K562 (cell line): ENCODE data around the gene MIDN. TPM values are rescaled to one million over a fixed set of nuclear protein-coding genes. Genes with fewer than 3 reads are reported as not detected.

Experiments used
- ARNT ChIP-seq, 2 experiments: fragments of 450-650 bp; IDR thresholded peaks; 2 replicates each; pipeline ENCODE4 v1.6.1; 2016; ENCODE audit warnings: mild to moderate bottlenecking in 1 of 2
- ASH1L ChIP-seq: fragments of 450-650 bp; IDR thresholded peaks from 2 replicates; pipeline ENCODE4 v1.6.1; 2018; ENCODE audit warnings: borderline replicate concordance, mild to moderate bottlenecking, low read depth; ENCODE audit not compliant: partially characterized antibody
- ATF7 ChIP-seq: fragments of 450-650 bp; IDR thresholded peaks from 2 replicates; pipeline ENCODE4 v1.7.1; 2014; ENCODE audit warnings: mild to moderate bottlenecking, moderate library complexity
- BMI1 ChIP-seq: fragments of 150-350 bp; IDR thresholded peaks from 2 replicates; pipeline ENCODE4 v1.6.1; 2014; ENCODE audit warnings: low read length
- CREM ChIP-seq: IDR thresholded peaks from 2 replicates; pipeline ENCODE4 v1.6.1; 2014; ENCODE audit warnings: antibody characterized with exemption, low read depth
- EGR1 ChIP-seq: fragments of 450-650 bp; conservative IDR thresholded peaks from 2 replicates; pipeline ENCODE4 v1.6.1; 2017; ENCODE audit warnings: mild to moderate bottlenecking
- GABPB2 ChIP-seq: fragments of 250-450 bp; sonication (Bioruptor Pico); conservative IDR thresholded peaks from 2 replicates; pipeline ENCODE4 v1.5.1; 2021; ENCODE audit warnings: mild to moderate bottlenecking
- HMG20B ChIP-seq: fragments of 250-450 bp; sonication (Bioruptor Pico); IDR thresholded peaks from 2 replicates; pipeline ENCODE4 v1.5.0; 2021; ENCODE audit warnings: mild to moderate bottlenecking
- HMGXB4 ChIP-seq: sonication (generic); formaldehyde crosslinking; IDR thresholded peaks from 2 replicates; pipeline ENCODE4 v1.8.1; 2023; ENCODE audit warnings: mild to moderate bottlenecking, missing genetic modification reagents
- ILK ChIP-seq: fragments of 450-650 bp; IDR thresholded peaks from 2 replicates; pipeline ENCODE4 v1.6.1; 2016; ENCODE audit warnings: missing genetic modification characterization, low read depth, mild to moderate bottlenecking, missing compliant biosample characterization, moderate library complexity, borderline replicate concordance
- JUN ChIP-seq, 2 experiments: sonication (generic) in 1 of 2; formaldehyde crosslinking in 1 of 2; IDR thresholded peaks; 2 replicates each; pipeline versions ENCODE4 v1.6.1 to v1.8.0; 2012 to 2022; ENCODE audit warnings: borderline replicate concordance in 2 of 2, mild to moderate bottlenecking in 2 of 2, improper control_type of control experiment in 1 of 2, low read depth in 1 of 2, low read length in 1 of 2, missing genetic modification reagents in 1 of 2
- MAZ ChIP-seq, 2 experiments: fragments of 450-650 bp in 1 of 2; sonication (generic) in 1 of 2; formaldehyde crosslinking; IDR thresholded peaks in 1 of 2; conservative IDR thresholded peaks in 1 of 2; 2 replicates each; pipeline versions ENCODE4 v1.4.0 to v1.5.0; 2020; ENCODE audit warnings: mild to moderate bottlenecking in 1 of 2, missing genetic modification reagents in 1 of 2
- MYBL2 ChIP-seq, 2 experiments: fragments of 450-650 bp in 1 of 2; sonication (generic) in 1 of 2; formaldehyde crosslinking in 1 of 2; IDR thresholded peaks; 2 replicates each; pipeline versions ENCODE4 v1.6.1 to v1.8.1; 2017 to 2022; ENCODE audit warnings: borderline replicate concordance in 1 of 2, inconsistent platforms in 1 of 2, low read depth in 1 of 2, mild to moderate bottlenecking in 1 of 2, missing genetic modification reagents in 1 of 2, moderate library complexity in 1 of 2
- PPARD ChIP-seq: fragments of 250-450 bp; sonication (Bioruptor Pico); IDR thresholded peaks from 2 replicates; pipeline ENCODE4 v1.8.0; 2022; ENCODE audit warnings: inconsistent platforms, mild to moderate bottlenecking, moderate library complexity
- SMARCA4 ChIP-seq: fragments of 450-650 bp; IDR thresholded peaks from 2 replicates; pipeline ENCODE4 v1.6.1; 2016
- TSC22D4 ChIP-seq: fragments of 450-650 bp; IDR thresholded peaks from 2 replicates; pipeline ENCODE4 v1.6.1; 2016; ENCODE audit warnings: missing genetic modification characterization, missing biosample characterization, control low read depth
- TSHZ1 ChIP-seq: fragments of 250-450 bp; sonication (Bioruptor Pico); IDR thresholded peaks from 2 replicates; pipeline ENCODE4 v1.4.0; 2020; ENCODE audit warnings: mild to moderate bottlenecking, moderate library complexity
- ZC3H4 ChIP-seq: sonication (generic); formaldehyde crosslinking; IDR thresholded peaks from 2 replicates; pipeline ENCODE4 v1.9.0; 2021; ENCODE audit warnings: missing genetic modification reagents, borderline replicate concordance
- ZNF121 ChIP-seq: sonication (generic); formaldehyde crosslinking; conservative IDR thresholded peaks from 2 replicates; pipeline ENCODE4 v1.8.0; 2022; ENCODE audit warnings: missing genetic modification reagents
- ZNF24 ChIP-seq: fragments of 450-650 bp; IDR thresholded peaks from 2 replicates; pipeline ENCODE4 v1.6.1; 2016
- ZNF280A ChIP-seq: fragments of 450-650 bp; IDR thresholded peaks from 2 replicates; pipeline ENCODE4 v1.6.1; 2018; ENCODE audit warnings: mild to moderate bottlenecking, low read depth; ENCODE audit not compliant: partially characterized antibody
- ZNF347 ChIP-seq: fragments of 450-650 bp; formaldehyde crosslinking; IDR thresholded peaks from 2 replicates; pipeline ENCODE4 v1.4.0; 2020; ENCODE audit warnings: low read depth, mild to moderate bottlenecking, moderate library complexity
- polyA plus RNA-seq, 8 experiments: library from polyadenylated mRNA; depleted of rRNA in 4 of 8; stranded (reverse) in 5 of 8; unstranded in 3 of 8; fragments of >200 nt; fragmentation: Nextera tagmentation in 2 of 8; fragmentation: Illumina TruSeq in 1 of 8; extraction: Ambion mirVana in 2 of 8; extraction: Trizol in 1 of 8; gene quantifications; 2 replicates each; pipeline versions ENCODE4 v1.2.1 to v1.2.3, GENCODE V29; 2011 to 2014; ENCODE audit warnings: inconsistent platforms in 1 of 8, missing spikeins in 1 of 8
- total RNA-seq, 7 experiments: library from RNA; depleted of rRNA in 6 of 7; stranded (reverse); fragments of >200 nt in 6 of 7; fragmentation: Illumina TruSeq in 2 of 7; extraction: Trizol in 2 of 7; gene quantifications; 2 replicates each; pipeline versions ENCODE4 v1.2.1 to v1.2.3, GENCODE V29; 2011 to 2021; ENCODE audit warnings: low replicate concordance in 1 of 7

MIDN gene
- total and polyA plus RNA-seq, 9 of the 15 experiments (the other 6 are each of a cell fraction or from before 2014, with no cell fraction given), result 0.17 to 120 (median 10.1) TPM

GRCh38 chr19:1260749-1261537 is 12.6 kb downstream of the MIDN start (continued):
- TF ChIP-seq ILK (tag), result no peak
- no peak for TF ChIP-seq ZNF280A
- TF ChIP-seq ARNT (IDR thresholded peaks at IDR 0.05), result no peak
- no peak for TF ChIP-seq HMGXB4 (CRISPR knock-in tag)
- TF ChIP-seq TSC22D4 (tag), result no peak
- no peak for TF ChIP-seq ZNF347 (CRISPR knock-in tag)
- no peak for TF ChIP-seq MYBL2 (IDR thresholded peaks at IDR 0.05; ENCODE audit: low read depth)
- TF ChIP-seq MYBL2 (CRISPR knock-in tag; IDR thresholded peaks at IDR 0.05; ENCODE audit: borderline replicate concordance), result no peak
- no peak for TF ChIP-seq ZNF24
- TF ChIP-seq BMI1, result peak; percentile 53; the same call in 1 of the 2 replicates
- TF ChIP-seq CREM, result peak; percentile 90
- TF ChIP-seq ASH1L, result peak; percentile 65
- no peak for TF ChIP-seq PPARD (CRISPR knock-in tag)
- peak; percentile 51 to 83 for TF ChIP-seq MAZ (CRISPR knock-in tag; conservative IDR thresholded peaks at IDR 0.05 in 1 of 2, IDR thresholded peaks at IDR 0.05 in 1 of 2)
- TF ChIP-seq GABPB2, result no peak
- TF ChIP-seq SMARCA4, result no peak
- TF ChIP-seq JUN (IDR thresholded peaks at IDR 0.05; ENCODE audit: borderline replicate concordance, low read depth, low read length), result peak; percentile 82
- TF ChIP-seq JUN (CRISPR knock-in tag; IDR thresholded peaks at IDR 0.05; ENCODE audit: borderline replicate concordance), result no peak
- no peak for TF ChIP-seq ZNF121 (CRISPR knock-in tag)
- TF ChIP-seq ZC3H4 (CRISPR knock-in tag), result peak; percentile 83; the same call in 1 of the 2 replicates
- no peak for TF ChIP-seq TSHZ1 (CRISPR knock-in tag)
- TF ChIP-seq HMG20B, result no peak
- TF ChIP-seq ATF7, result peak; percentile 98
- TF ChIP-seq EGR1, result peak; percentile 92
